GM10248 (cell line): ENCODE results near the gene NOC4L.

Experiments used
- CTCF ChIA-PET: fragments of 300-600 bp; sonication (Branson Sonifier 250); formaldehyde crosslinking; extraction: SDS; loops from one replicate; lab custom pipeline; 2021; ENCODE audit warnings: antibody characterized with exemption; lab: Yijun Ruan, JAX
- POLR2A ChIA-PET: fragments of 350-650 bp; sonication (Branson Sonifier 250); formaldehyde crosslinking; extraction: SDS; loops from one replicate; lab custom pipeline; 2020; ENCODE audit warnings: antibody characterized with exemption; lab: Yijun Ruan, JAX
- DNase-seq: peaks from one replicate; pipeline ENCODE4 v3.0.0; 2012; ENCODE audit errors: extremely low spot score
- TF ChIP-seq, protein P1 (sequence below): IDR thresholded peaks from 2 replicates; pipeline ENCODE4 v1.5.1; 2012; ENCODE audit warnings: mild to moderate bottlenecking, low read depth; ENCODE audit errors: extremely low read depth, missing control alignments, control extremely low read depth

Gene NOC4L

DNA sequence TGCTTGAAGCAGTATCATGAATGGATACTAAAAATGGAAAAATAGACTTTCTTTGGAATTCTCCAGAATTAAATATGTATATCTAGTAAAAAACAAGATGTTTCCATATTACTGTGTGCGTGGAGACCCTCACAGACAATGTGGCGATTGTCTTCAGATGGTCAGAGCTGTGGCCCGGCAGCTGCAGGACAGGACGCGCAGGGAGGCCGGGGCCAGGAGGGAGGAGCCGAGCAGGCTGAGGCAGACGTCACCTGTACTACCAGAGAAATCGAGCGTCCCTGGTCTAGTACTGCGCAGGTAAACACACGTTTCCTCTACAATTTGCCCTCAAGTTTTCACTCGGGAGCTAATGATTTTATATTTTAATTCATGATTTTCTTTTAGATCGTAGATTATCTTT is 23.0 kb upstream of the NOC4L start:
- TF ChIP-seq, protein P1, sequence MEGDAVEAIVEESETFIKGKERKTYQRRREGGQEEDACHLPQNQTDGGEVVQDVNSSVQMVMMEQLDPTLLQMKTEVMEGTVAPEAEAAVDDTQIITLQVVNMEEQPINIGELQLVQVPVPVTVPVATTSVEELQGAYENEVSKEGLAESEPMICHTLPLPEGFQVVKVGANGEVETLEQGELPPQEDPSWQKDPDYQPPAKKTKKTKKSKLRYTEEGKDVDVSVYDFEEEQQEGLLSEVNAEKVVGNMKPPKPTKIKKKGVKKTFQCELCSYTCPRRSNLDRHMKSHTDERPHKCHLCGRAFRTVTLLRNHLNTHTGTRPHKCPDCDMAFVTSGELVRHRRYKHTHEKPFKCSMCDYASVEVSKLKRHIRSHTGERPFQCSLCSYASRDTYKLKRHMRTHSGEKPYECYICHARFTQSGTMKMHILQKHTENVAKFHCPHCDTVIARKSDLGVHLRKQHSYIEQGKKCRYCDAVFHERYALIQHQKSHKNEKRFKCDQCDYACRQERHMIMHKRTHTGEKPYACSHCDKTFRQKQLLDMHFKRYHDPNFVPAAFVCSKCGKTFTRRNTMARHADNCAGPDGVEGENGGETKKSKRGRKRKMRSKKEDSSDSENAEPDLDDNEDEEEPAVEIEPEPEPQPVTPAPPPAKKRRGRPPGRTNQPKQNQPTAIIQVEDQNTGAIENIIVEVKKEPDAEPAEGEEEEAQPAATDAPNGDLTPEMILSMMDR, result no peak
- ChIA-PET POLR2A (no interaction called here), CTCF (no interaction called here)
- no peak for DNase-seq

DNA sequence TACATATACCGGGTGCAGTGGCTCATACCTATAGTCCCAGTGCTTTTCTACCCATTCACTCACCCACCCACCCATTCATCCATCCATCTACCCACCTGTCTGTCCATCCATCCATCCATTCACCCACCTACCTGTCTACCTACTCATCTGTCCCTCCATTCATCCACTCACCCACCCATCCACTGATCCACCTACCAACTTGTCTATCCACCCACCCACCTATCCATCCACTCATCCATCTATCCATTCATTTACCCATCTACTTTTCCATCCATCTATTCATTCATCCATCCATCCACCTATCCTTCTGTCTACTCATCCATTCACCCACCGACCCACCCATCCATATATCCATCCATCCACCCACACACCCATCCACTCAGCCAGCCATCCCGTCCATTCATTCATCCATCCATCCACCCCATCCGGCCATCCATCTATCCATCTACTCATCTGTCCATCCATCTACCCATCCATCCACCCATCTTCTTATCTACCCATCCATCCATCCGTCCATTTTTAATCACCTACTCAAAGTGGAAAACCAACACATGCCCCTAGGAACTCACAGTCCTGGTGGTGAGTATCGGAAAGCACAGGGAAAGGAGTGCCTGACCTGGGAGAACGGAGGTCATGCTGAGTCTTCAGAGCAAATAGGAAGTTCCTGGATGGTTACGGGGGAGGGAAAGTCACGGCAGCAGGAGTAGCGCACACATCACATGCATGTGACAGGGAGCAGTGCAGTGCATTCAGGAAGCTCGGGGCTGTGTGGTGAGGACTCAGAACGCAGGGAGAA is 20.1 kb upstream of the NOC4L start:
- CTCF ChIA-PET, result interaction anchor here (1.3 kb wide), 1 partner anchor 8 kb away, joined by 3 read pairs; no protein-coding TSS in a partner anchor
- no peak for DNase-seq
- POLR2A ChIA-PET, result no interaction called here
- TF ChIP-seq, protein P1, result no peak

DNA sequence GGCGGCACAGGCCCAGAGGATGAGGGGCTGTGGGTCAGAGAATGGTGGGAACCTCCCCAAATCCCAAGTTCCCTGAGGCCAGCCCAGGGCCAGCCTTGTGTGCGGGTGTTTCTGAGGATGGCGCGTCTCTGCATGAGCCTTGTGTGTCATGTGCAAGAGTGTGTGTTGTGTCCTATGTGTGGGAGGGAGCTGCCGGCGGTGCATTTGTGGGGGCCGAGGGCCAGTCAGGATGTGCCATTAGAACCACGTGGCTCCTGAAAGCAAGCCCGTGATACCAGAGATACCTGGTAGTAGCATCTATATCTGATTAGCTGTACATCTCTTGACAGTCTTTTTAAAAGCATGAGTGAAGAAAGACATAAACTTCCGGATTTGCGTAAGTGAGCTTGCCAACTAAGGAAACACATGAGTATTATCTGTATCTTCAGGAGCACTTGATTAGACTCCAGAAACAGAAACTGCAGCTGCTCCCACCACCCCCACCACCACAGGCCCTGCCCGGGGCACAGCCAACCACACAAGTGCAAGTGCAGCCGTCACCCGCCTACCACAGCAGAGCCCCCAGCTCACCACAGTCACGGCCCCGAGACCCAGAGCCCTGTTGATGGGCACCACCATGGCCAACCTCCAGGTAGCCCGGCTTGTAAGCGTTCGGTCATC is 19.4 kb upstream of the NOC4L start:
- TF ChIP-seq, protein P1, result no peak
- POLR2A ChIA-PET, result no interaction called here
- no peak for DNase-seq
- CTCF ChIA-PET, result no interaction called here

DNA sequence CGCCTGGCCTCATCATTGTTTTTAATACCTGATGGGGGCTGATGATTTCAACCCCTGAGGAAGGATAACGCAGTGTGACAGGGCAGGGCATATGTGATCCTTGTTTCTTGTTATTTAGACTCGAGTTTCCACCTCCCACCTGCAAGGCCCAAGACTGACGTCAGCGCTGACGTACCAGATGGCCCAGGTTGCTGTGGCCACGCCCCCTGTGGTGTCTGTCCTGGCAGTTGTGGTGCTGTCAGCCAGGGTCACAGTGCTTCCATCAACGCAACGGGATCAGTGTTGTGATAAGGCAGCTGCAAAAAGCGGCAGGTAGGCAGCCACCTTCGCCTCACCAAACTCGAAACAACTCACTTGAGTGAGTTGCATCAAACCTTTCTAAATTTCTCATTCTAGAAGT is 18.5 kb upstream of the NOC4L start:
- CTCF ChIA-PET, result interaction anchor here (1.8 kb wide), 1 partner anchor 11 kb away, joined by 7 read pairs; no protein-coding TSS in a partner anchor
- TF ChIP-seq, protein P1, result no peak
- POLR2A ChIA-PET, result no interaction called here
- DNase-seq, result no peak

DNA sequence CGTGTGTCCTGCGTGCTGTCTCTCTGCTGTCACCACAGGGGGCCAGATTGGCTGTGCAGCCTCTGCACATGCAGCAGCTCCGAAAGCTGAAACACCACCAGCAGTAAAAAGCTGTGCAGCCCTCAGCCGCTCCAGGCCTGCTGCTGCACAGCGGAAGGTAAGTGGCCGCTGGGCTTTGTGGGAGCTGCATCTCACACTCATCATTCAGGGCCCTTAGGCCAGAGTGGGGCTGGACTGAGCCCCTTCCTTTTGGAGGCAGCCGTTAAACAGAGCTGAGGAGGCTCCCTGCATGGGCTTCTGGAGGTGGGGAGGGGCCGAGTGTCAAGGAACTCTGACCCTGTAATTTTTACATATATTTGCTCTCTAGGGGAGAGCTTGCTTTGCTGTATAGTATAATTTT is 17.2 kb upstream of the NOC4L start:
- TF ChIP-seq, protein P1, result no peak
- DNase-seq, result no peak
- POLR2A ChIA-PET, result no interaction called here
- CTCF ChIA-PET, result interaction anchor here (1.8 kb wide), 1 partner anchor 12 kb away, joined by 7 read pairs; no protein-coding TSS in a partner anchor

DNA sequence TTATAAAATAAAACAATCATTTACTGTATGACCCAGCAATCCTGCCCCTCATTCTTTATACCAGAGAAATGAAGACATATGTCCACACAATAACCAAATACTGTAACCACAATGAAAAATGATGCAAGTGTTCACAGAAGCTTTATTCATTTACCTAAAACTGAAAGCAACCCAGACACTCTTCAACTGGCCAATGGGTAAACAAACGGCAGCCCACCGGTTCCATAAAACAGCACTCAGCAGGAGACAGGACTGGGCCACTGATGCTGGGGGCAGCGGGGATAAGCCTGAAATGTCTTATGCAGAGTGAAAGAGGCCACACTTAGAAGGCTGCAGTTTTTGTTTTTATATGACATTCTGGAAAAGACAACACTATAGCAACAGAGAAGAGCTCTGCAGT is 15.2 kb upstream of the NOC4L start:
- ChIA-PET POLR2A (no interaction called here), CTCF (interaction anchor here (1.2 to 1.8 kb wide), 2 partner anchors 8 to 13 kb away, joined by 3 to 5 read pairs; no protein-coding TSS in a partner anchor)
- no peak for DNase-seq
- TF ChIP-seq, protein P1, result no peak
